Activated T-cell treated with anti-CD3 and anti-CD28 coated beads, Interleukin-2, amount 50 U/mL, for 48 hours (primary cell): ENCODE results near the gene FGF4.
A peak's percentile ranks its signal among the peaks of the same experiment; 100 is the strongest.

Experiments
- DNase-seq, 2 experiments: peaks; one replicate each; pipeline ENCODE4 v3.0.0-alpha.2; 2020

The FGF4 gene, protein sequence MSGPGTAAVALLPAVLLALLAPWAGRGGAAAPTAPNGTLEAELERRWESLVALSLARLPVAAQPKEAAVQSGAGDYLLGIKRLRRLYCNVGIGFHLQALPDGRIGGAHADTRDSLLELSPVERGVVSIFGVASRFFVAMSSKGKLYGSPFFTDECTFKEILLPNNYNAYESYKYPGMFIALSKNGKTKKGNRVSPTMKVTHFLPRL

DNA sequence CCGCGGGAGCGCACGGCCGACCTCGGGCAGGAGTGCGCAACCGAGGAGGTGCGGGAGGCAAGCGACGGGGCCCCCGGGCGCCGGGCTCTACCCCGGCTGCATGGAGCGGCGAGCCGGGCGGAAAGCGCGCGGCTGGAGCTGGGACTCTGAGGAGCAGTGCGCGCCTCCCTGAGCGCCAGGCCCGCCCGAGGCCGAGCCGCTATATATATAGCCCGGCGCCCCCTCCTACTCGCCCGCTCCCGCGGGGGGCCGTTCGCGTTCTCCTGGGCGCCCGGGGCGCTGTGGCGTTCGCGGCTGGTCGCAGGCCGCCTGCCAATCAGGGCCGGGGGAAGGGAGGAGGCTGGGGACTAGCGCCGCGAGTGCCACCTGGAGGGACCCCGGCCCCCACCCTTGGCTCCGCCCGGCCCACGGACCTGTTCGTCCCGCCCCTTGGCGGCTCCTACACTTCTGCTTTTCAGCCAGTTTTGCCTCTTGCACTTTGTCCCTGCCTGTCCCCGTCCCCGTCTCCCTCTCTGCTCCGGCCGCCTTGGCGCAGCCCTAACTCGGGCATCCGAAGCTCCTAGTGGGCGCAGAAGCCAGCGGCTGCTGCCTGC, at the start of gene FGF4:
TSS of gene FGF4 (minus strand) at position 179 of the 593 bp plus-strand sequence. CDS start 257 bp downstream, outside the sequence.
- DNase-seq: no peak

DNA sequence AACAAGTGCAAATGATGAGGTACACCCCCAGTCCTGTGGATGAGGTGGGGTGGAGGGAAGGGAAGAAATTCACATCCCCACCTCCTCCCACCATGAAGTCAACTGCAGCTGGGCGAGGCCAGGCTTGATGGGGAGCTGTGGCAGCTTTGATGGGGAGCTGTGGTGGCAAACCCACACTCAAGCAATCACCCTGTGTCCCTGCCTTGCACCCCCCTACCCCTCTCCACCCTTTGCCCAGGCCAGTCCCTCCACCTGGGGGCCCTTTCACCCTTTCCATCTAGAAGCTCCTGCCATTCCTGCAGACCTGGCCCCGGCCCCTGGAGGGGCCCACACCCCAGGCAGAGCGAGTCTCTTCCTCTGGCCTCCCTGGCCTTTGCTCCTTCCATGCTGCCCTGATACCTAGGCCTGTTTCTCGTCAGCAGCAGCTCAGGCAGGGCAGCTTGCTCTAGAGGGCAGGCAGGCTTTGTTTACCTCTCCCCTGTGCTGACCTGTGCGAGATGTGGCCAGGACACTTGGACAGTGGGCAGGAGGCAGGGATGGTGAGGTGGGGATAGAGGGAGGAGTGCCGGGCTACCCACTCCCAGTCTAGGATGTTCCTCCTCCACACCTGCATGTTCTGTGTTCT, 48.6 kb upstream of the FGF4 start:
- no peak for DNase-seq

DNA sequence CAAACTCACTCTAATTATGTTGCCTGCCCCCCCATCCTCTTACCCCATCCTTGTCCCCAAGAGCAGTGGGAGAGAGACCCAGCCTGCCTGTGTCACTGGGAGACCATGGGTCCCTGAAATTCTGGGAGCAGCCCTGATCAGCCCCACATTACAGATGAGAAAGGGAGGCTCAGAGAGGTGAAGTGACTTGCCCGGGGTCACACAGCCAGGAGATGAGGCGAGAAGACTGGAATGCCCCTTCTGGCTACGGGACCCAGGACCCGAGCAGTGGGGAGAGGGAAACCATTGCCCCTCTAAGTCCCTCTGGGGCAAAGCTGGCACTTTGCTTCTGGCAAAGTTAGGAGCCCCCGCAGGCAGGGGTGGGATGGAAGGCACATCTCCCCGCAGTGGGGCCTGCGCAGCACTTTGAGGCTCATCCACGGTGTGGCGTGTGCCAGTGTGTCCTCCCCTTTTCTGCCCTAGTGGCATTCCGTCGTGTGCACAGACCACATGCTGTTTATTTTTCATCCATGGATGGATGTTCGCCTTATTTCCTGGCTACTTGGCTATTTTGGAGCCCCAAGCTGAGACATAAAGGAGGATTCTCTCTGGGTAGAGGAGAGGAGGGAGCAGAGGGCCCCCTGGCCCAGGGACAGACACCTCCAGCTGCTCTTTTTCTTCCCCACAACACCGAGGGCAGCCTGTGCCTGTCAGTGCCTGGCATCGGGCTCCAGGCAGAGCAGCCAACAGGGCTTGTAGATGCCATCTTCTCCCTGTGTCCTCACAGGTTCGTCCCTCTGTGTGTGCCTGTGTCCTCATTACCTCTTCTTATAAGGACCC, 47.7 kb upstream of the FGF4 start:
- DNase-seq: no peak

DNA sequence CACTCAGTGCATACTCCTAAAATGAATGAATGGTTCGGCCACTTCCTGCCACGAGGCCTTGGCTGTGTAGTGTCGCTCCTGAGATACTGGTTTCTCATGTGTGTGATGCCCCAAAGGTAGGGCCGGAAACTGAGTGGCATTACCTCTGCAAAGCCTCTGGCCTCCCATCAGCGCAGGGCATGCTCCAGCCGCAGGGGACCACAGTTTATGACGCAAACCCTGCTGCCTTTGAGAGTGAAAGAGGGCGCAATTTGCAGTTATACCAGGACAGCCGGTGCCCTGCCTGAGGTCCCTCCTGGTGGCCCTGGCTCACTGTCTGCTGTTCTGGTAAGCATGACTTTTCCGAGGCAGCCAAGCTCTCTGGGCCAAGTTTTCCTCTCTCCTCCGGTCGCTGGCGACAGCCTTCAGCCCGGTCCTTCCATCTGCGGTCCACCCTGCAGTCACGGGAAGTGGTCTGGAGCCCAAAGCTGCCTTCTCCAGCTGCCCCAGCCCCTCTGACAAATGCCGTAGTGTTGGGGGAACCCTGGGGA, 46.4 kb upstream of the FGF4 start:
- DNase-seq: no peak

DNA sequence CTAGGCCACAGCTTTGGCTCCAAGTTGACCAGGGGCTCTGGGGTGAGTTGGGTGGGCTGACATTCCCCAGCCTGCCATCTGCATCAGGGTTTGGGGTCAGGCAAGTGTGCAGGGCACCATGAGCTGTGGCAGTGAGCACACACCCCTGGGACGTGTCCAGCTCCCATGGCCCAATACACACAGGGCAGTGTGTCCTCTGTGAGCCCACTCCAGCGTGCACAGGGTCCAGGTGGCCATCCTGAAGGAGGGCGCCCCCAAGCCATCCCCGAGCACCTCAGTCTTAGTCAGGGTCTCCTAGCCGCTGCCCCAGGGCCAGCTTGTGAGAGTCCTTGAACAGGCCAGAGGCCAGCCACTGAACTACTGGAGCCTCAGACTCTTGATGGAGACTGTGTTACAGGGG, 45.3 kb upstream of the FGF4 start:
- DNase-seq: no peak

DNA sequence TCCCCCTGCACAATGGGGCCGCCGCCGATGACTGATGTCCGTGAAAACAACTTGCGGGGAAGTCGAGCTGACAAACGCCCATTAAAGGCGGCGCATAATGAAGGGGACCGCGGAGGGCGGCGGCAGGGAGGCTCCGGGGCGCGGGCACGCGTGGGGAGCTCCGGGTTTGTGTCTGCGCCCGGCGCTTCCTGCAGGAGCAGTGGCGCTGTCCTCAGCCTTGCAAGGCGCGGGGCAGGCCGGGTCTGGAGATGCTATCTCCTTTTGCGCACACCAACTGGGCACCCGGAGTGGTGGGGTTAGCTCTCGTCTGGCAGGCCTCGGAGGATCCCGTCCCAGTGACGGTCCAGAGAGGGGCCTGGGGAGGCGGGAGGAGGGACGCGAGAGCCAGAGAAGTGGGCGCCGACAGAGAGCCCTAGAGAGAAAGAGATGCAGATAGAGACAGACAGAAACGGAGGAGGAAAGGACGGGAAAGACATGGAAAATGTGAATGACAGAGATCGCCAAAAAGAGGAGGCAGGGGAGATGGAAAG, 44.5 kb upstream of the FGF4 start:
- no peak for DNase-seq

DNA sequence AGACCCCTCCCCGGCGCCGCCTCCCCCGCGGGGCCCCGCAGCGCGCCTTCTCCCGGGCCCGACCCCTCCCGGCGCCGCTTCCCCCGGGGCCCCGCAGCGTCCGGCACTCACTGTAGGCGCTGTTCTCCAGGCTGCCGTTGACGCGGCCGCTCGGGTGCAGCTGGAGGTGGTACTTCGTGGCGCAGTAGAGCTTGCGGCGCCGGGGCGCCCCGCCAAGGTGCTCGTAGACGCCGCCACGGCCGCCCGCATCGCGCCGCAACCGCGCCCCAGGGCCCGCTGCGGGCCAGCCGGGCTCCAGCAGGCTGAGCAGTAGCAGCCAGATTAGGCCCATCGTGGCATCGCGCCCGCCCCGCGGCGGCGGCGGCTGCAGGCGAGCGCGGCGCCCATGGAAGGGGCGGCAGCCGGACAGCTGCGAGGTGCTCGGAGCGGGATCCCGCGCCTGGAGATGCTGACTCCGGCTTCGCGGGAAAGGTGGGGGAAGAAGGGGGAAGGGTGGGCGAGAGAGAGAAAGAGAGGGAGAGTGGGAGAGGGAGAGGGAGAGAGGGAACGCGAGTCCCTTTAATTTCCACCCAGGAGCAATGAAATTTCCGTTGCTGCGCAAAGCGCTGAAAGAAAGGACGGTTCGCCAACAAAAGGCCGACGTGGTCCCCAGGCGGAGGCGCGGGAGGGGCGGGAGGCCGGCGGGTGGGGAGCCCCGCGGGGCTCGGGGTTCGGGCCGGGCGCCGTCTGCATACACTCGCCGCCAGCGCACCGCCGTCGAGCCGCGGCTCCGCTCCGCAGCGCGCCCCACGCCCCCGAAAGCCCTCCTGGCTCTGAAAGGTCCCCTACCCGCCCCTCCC, 43.7 kb upstream of the FGF4 start, which contains the start of gene FGF3:
TSS of gene FGF3 (minus strand) at position 814 of the 839 bp plus-strand sequence. CDS start at position 331, 483 bp downstream.
- DNase-seq: peak in 1 of 2 experiments; percentile 22

DNA sequence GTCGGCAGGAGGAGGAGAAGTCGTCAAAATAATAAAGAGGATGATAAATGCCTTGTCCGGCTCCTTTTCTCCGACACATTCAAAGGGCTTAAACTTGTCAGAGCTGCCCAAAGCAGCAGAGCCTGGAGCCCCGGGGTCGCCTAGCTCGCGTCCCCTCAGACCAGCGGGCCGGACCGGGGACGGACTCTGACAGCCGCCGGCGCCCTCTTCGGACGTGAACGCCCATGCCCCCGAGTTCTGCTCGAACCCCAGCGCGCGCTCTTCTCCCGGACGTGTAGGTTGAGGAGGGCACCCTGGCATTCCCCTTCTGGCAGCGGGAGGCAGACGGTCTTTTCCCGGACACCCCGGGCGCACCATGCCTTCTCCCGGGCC, 43.1 kb upstream of the FGF4 start:
- DNase-seq: no peak

DNA sequence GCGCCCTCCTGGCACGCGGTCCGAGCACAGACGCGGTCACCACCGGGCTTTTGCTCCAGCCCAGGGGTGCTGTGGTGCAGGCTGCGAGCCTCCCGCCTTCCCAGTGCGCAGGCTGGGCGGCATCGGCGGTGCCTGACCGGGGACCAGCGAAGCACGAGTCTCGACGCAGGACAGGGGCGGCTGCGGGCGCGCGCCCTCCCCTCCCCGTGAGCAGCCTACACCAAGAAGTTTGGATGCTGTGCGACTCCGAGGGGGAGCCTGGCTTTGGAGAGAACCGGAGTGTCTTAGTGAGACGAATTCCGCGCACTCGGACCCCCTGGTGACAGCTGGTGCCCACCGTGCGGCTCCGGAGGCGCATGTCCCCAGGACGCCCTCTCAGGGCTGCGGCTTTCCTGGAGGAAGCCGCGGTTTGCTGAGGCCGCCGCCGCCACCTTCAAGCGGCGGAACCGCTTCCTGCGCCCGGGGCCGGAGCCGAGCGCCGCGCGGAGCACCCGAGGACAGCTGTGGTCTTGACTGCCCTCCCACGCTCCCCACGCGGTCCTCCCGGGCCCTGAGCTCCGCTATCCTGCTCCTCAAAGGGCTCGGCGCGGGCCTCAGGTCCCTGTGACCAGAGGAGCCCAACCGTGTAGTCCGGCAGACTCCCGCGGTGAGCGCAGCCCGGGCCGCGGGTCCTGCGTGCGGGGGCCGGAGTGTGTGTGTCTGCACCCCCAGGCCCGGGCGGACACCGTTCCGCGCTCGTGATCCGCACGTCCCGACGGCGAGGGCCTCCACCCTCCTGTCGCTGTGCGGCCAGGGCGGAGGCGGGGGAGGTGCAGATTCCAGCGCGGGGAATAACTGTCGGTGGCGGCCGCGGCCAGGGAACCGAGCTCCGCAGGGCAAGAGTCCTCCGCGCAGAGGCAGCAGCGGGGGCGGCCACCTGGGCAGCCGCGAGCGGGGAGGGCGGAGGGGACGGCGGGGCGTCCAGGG, 42.4 kb upstream of the FGF4 start:
- no peak for DNase-seq

DNA sequence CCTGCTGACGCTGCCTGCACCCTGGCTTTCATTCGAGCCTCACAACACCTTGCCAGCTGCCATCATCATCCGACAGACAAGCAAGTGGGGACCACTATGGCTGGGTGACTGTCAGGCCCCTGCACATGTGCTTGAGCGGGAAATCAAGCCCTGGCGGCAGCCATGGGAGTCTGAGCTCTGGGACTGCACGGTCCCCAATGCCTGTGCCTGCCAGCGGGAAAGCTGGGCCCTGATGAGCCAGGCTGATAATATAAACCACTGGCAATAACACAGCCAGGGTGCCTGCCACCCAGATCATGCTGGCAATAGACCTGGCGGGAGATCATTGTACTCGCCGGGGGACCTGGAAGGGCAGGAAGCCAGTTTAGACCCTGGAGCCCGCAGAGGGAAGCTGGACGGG, 41.5 kb upstream of the FGF4 start:
- no peak for DNase-seq

DNA sequence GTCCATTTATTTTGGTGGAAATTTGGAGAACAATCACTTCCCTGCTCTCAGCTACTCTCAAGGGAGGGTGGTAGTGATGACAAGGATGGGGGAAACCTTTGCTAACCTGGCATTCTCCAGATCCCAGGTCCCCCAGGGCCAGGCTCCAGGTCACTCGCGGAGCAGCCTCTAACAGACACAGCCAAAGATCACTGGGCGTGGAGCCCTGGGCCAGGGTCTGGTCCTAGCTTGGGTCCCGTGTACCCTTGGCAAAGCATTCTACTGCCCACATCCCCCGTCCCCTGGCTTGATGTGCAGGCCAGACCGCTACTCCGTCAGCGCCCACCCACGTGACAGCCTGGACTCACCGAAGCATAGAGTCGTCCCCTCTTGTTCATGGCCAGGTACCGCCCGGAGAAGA, 40.8 kb upstream of the FGF4 start:
- DNase-seq: no peak

DNA sequence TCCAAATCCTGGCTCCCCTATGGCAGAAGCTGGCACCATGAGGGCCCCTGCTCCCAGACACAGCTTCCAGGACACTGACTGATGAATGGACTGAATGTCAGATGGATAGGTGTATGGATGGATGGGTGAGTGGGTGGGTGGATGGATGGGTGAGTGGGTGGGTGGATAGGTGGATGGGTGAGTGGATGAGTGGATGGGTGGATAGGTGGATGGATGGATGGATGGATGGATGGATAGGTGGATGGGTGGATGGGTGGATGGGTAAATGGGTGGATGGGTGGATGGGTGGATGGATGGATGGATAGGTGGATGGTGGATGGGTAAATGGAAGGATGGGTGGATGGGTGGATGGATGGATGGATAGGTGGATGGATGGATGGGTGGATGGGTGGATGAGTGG, 39.8 kb upstream of the FGF4 start:
- no peak for DNase-seq

DNA sequence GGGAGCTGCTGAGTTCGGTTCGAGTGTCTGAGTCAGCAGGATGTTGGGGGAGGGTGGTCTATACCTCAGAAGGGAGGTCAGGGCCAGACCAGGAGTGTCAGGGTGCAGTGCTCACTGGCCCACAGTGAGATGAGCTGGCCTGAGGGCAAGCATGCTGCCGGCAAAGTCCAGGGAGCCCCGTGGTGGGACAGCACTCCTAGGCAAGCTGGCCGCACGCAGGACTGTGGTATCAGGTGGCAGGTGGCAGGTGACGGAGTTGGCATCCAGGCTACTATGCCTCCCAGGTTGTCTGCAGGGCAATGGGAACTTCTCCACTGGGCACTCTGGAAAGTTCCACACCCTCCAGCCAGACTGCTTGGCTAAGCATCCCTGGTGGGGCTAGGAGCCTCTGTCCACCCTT, 39.3 kb upstream of the FGF4 start:
- no peak for DNase-seq

DNA sequence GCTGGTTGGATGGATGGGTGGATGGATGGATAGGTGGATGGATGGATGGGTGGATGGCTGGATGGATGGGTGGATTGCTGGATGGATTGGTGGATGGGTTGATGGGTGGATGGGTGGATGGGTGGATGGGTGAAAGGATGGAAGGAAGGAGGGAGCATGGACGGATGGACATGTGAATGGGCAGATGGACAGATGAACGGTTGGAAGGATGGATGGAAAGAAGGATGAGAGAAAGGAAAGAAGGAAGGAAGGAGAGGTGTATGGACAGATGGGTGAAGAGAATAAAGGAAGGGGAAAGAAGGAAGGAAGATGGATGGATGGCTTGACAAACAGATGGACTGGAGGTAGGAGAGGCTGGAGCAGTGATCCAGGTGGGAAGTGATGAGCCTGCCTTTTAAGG, 38.7 kb upstream of the FGF4 start:
- no peak for DNase-seq

DNA sequence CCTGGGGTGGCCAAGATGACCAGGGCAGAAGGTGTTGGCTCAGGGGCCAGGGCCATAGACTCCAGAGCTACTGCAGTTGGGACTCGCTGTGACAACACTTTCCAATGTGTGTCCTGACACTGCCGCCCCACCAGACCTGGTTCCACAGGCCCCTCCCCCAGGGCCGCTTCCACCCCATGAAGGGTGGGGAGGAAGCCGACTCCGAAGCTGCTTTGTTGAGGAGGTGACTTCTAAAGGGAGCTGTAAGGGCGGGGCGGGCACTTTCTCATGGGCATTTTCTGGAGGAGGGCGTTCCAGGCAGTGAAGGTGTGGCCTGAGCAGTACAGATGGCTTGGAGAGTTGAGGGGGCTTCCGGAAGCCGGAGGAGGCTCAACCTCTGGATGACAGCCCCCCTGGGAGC, 37.8 kb upstream of the FGF4 start:
- DNase-seq: no peak

DNA sequence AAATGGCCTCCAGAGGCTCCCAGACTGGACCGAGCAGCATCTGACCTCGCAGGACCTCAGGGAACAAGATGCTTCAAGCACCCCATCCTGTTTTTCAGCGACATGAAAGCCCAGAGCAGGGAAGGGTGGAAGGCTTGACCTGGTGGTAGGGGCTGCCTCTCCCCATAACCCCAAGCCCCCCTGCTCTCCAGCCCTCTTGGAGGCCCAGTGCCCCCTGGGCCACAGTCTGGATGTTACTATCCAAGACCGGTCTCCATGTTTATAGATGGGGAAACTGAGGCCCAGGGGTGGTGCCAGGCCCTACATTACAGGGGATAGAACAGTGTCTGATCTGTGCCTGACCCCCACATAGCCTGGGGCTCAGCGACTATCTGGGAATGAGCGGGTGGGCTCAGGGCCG, 37.1 kb upstream of the FGF4 start:
- no peak for DNase-seq

DNA sequence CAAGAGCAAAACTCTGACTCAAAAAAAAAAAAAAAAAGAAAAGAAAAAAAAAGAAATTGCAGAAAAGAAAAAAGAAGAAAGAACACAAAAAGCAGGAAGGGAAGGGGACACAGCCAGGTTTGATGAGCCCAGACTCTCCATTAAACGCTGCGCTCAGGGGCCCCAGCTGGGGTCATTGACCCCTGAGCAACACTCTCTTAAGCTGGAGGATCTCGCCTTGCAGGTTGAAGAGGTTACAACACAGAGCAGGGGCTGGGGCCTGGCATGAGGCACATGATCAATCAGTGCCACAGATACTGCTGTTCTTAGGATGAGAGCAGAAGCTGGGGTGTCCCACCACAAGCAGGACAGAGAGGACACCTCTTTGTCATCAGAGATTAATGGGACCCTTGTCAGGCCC, 36.3 kb upstream of the FGF4 start:
- no peak for DNase-seq

DNA sequence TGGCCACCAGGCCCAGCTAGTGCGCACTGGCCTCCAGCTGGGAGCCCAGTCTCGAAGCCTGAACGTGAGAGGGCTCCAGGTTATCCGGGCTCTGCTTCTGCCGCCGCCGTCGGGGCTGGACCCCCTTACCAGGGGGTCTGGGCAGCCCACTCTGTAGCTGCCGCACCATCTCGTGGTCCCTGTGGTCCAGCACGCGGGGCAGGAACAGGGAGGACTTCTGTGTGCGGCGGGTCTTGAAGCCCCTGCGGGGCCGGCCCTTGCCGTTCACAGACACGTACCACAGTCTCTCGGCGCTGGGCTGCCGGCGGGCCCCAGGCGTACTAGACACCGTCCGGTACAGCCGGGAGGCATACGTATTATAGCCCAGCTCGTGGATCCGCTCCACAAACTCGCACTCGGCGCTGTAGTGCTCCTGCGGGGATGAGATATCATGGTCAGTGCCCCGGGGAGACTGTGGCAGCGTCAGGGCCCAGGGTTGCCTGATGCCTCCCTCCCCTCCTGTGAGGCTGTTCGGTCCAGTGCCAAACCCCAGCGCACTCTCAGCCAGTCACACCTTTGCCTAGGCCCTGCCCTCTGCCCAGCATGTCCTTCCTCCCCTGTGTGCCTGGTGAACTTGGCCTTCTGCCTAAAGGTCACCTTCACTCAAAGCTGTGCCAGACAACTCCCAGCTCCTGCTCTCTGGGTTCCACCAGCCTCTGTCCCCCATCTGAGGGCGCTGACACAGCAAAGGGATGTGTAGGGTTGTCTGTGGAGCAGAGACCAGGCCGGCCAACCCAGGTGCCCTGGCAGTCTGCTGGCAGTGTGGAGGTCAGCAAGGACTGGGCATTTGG, 35.4 kb upstream of the FGF4 start:
- no peak for DNase-seq

DNA sequence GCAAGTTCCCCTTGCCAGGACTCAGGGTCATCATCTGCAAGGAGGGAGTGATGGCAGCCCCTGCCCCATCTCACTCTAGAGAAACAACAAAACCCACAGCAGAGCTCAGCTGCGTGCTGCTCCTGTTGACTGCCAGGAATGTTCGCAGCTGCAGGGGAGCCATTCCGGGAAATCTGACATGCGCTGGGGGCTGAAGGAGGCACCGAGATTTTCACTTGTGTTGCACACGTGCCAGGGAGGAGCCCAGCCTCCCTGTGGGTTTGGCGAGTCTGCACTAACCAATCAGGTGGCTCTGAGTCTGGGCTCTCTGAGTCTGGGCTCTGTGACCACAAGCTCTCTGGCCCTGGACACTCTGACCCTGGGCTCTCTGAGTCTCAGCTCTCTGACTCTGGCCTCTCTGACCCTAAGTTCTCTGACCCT, 33.5 kb upstream of the FGF4 start:
- no peak for DNase-seq
